GM18508 (cell line): ENCODE data around the gene CACHD1.
"Not testable (repeated sequence)": the region's sequence is repeated elsewhere in the genome, so short reads cannot be mapped to it uniquely, and the experiment has no call there.

ENCODE experiments used
- ATAC-seq: cut with Tn5 transposase; IDR thresholded peaks from one replicate; pipeline ENCODE4 v1.9.1; 2021; ENCODE audit warnings: moderate number of reproducible peaks; ENCODE audit not compliant: insufficient read depth, unreplicated experiment

CACHD1 gene

DNA sequence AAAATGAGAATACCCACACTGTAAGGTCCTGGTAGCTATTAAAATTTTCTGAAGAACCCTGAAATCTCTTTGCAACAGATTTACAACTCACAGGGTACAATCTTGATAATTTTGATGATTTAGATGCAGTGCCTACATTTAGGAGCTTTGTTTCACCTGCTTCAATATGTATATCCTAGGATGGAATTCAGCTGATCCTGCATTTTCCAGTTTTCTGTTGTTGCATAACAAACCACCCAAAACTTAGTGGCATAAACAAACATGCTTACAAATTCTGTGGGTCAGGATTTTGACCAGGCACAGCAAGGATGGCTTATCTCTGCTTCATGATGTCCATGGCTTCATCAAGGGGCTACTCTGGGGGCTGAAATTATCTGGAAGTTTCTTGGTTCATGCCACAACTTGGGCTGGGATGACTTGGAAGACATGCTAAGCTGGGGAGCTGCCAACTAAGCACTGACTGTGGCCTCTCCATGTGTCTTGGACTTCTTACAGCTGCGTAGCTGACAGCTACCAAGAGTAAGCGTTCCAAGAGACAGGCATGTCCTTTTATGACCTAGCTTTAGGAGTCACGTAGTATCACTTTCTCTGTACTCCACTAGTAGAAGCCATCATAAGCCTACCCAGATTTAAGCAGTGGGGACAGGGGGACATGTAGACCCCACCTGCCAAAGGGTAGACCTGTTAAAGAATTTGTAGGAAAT, 108.5 kb downstream of the CACHD1 start:
- ATAC-seq = no peak

DNA sequence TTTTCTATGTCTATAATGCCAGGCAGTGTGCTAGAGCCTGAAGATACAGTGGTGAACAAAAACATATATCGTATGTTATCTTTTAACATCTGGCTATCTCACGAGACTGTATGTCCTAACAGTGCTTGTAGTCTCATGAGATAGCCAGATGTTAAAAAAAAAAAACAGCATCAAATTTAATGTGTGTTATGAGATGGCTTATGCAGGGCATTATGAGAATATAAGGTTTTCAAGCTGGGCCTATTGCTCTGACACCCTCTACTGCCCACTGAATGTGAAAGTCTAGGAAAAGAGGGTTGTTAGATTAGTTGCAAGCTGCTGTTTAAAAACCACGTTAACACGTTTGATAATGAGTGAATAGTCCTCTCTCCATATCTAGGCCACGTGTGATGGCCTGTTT, 109.8 kb downstream of the CACHD1 start:
- no peak for ATAC-seq

DNA sequence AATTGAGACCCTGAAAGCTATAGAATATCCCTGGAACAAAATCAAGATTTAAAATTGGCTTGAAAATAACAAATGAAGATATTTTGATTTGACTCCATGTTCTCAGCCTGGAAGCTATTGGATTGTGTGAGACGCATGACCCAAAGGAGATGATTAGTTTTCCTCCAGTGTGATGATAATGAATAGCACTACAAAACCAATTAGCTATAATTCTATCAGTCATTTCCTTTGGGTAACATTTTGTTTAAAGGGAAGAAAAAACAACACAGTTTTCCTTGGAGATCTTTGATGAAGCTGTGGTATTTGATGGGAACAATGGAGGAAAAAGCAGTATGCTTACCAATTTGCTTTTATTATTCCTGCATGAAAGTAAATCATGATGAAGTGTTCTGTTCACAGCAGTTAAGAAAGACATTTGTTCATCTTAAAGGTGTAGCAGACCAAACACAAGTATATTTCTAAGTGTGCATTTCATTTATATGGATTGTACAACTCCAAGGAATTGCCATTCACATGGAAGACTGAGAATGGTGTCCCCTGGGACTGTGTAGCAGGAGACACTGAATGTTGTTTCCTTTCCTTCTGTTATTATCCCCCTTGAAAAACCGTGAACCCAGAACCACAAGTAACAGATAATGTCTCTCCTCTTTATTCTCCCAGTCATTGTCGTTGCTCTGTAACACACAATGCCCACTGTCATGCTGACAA, 111.4 kb downstream of the CACHD1 start:
- ATAC-seq = no peak

- no peak for ATAC-seq
Observed at GRCh38 chr1:64581843-64582185, 111.9 kb downstream of the CACHD1 start.

DNA sequence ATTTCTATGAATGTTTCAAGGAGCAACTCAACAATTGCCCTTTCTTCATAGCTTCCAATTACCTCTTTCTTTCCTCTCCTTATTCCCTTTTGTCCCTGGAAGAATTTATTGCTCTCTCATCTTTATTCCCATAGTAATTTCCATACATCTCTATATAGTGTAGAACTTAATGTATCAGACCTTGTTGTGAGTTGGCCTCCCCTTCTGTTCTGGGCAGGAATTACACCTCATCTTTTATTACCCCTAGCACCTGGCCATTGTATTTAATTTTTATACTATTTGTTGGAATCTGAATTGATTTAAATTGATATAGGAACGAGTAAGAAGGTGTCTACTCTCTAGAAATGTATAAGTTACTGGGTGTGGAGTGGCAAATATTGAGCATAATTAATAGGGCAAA, 114.5 kb downstream of the CACHD1 start:
- no peak for ATAC-seq

DNA sequence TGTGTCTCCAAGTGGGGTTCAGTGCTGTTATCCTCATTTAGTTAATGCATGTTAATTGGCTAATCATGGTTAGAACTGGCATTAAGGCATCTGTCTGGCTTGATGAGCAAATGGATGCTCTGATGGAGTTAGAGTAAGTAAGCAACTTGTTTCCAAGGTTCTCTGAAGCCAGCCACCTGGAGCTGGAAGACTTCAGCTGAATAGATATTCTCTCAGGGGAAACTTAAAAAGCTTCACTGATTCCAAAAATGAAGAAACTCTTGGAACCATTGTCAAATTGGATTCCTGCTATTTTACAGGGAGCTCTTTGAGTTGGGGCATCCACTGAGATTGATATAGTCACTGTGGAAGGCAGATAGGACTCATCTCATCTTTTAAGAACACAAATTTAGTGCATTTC, 118.9 kb downstream of the CACHD1 start:
- no peak for ATAC-seq

DNA sequence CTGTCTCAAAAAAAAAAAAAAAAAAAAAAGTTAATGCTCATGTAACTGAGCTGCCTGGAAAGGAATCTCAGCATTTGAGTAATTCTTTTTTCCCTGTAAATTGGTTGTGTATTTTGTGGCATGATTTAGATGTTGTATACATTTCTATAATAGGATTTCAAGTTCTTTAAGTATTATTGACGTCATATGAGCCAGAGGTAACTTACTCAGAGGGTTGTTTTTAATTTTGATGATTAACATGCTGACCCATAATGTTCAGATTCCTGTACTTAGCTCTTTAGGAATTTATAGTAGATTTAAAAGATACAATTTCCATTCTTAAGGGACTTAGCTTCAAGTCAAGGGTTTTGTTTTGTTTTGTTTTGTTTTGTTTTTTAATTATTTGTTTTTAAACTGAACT, 120.4 kb downstream of the CACHD1 start:
- no peak for ATAC-seq

DNA sequence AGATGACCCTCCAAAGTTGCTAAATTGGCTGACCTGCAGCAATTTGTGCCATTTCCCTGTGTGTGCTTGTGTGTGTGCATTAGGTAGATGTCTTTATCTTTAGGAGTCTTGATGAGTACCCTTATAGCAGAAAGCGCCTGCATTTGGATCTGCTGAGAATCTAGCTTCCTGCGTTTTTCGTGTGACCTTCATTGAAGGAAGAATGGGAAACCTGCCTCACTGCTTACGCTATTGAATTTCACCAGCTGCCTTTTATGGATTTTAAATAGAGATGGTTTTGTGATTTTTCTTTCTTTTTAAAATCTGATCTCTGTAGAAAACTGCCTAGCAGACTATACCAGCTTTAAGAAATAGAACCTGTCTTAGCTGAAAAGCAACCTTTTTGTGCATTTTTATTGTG, 124.5 kb downstream of the CACHD1 start:
- ATAC-seq = no peak

- no peak for ATAC-seq
Observed at GRCh38 chr1:64595871-64596515, 126.1 kb downstream of the CACHD1 start.

DNA sequence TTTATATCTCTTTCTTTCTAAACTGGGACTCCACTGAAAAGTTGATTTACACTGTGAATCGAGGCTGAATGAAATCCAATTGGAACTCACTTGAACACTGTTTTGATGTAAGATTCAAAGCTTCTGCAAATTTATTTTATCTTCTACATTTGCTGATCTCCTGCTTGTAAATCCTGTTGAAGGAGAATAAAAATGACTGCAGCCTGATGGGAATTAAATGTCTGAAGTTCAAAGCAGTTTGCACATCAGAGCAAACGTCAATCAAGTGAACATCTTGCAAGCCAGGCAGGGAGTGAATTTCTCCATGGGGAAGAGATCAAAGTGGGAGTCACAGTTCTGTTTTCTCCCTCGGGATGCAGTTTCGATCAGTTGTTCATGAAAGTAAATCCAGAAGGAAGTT, 127.2 kb downstream of the CACHD1 start:
- ATAC-seq = no peak

DNA sequence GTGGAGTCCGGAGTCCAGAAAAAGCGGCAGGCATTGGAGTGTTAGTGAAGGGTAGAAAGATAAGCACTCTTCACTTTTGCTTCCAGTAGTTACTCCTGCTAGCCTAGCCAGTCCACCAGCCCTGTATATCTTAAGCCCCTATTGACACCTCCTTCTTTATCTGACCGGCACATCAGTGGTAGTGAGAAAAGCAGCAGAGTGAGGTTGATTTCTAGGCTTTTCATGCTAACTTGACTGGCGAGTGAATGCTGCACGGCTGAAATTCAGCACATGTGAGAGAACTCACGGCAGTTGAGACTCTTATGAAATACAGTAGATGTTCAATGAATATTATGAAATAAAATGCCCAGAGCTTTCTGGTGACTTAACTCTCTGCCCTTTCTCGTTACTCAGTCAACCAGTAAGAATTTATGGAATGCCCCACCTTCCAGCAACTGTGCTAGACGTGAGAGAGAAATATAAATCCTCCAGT, 128.2 kb downstream of the CACHD1 start:
- no peak for ATAC-seq

DNA sequence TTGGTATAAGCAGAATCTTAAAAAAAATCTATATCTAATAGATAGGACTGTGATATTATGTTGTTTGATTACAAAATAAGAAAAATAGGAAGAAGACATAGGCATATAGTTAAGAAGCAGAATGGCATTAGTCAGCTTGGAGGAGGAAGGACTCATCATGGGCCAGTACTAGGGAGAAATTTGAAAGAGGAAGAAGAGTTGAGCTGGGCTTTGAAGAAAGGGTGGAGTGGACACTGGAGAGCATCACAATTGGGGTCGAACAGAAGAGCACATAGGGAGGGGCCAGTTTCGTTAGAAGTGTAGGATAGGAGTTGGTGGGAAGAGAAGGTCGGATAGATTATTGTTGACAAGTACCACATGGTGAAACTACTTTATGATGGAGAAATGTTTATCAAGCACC, 129.3 kb downstream of the CACHD1 start:
- ATAC-seq = no peak

GRCh38 chr1:64601207-64601606, 131.3 kb downstream of the CACHD1 start:
- ATAC-seq = no peak

GRCh38 chr1:64608005-64608650, 138.2 kb downstream of the CACHD1 start:
- ATAC-seq = no peak

DNA sequence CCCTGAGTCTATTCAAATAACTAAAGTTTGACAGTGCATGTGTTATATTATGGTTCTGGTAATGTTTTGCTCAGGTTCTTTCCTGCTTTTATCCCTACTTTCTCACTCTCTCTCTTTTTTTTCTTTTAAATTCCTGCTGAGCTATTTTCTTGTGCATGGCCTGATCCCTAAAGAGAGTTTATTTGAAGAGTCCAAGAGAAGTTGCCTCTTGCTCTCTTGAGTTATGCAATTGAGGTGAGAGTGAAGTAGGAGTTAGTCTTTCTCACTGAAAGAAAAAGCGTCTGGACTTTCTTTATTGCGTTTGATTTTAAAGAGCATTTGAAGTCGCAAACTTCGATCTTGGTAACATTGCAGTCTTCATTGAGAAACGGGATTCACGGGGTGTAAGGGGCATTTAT, 138.7 kb downstream of the CACHD1 start:
- ATAC-seq = no peak

DNA sequence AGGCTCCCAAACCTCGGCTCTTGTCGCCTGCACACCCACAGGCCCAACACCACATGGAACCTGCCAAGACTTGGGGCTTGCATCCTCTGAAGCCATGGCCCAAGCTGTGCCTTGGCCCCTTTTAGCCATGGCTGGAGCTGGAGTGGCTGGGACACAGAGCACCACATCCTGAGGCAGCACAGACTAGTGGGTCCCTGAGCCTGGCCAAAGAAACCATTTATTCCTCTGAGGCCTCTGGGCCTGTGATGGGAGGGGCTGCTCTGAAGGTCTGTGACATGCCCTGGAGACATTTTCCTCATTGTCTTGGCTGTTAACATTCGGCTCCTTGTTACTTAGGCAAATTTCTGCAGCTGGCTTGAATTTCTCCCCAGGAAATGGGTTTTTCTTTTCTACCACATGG, 141.0 kb downstream of the CACHD1 start:
- ATAC-seq = not testable (repeated sequence)

GRCh38 chr1:64616039-64616438, 146.1 kb downstream of the CACHD1 start:
- no peak for ATAC-seq

DNA sequence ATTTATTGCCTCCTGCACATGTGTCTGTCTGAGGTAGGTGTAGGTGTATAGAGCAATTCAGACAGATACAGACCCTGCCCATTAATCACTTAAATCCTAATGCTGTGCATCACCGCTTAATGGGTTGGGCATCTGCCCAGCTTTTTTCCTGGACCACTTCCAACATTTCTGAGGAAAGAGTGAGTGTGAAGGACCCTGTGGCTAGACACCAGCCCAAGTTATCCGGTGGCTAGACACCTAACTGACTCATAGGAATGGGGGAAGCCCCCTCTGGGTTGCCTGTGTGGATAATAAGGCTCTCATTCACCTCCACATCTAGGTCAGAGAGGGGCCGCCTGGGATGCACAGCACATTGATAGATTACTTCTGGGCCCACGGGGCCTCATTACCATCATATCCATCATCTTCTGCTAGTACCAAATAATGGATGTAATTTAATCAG, 153.8 kb downstream of the CACHD1 start:
- ATAC-seq = no peak

- no peak for ATAC-seq
Observed at GRCh38 chr1:64624218-64624713, 154.3 kb downstream of the CACHD1 start.

DNA sequence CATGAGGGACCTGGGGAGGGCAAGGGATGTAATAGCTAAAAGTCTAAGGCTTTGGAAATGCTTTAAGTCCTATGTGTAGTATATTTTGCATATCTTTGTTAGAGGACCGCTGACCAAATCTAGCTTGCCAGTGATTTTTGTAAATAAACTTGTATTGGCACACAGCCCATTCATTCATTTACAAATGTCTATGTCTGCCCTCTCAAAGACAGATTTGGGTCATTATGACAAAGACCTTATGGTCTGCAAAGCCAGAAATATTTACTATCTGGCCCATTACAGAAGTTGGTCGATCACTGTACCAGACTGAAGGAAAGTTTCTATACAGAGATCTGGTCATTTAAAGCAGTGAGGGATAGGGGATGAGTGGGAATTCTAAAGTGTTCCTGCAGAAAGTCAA, 154.9 kb downstream of the CACHD1 start:
- ATAC-seq = no peak

- no peak for ATAC-seq
Observed at GRCh38 chr1:64630611-64631010, 160.7 kb downstream of the CACHD1 start.
